Left lung (tissue), 10 donors: ENCODE results near the gene ACOX3. TPM values are rescaled to one million over a fixed set of nuclear protein-coding genes. Genes with fewer than 3 reads are reported as not detected.
"Not testable (repeated sequence)": the region's sequence is repeated elsewhere in the genome, so short reads cannot be mapped to it uniquely, and the experiment has no call there.

Experiments used
- ATAC-seq: fragments of 200-7000 bp; cut with Tn5 transposase; one replicate; pipeline ENCODE4 v1.9.1; 2020; ENCODE audit warnings: moderate library complexity
- DNase-seq, 4 donors: peaks; one replicate each; pipeline ENCODE4 v3.0.0-alpha.2; 2013 to 2020
- H3K27ac ChIP-seq, 2 donors: fragments of 200-600 bp; sonication (generic) in 1 of 2; one replicate each; pipeline versions ENCODE4 v1.5.0 to v1.8.0; 2020 to 2021
- H3K27me3 ChIP-seq, 2 donors: fragments of 200-600 bp; sonication (generic) in 1 of 2; one replicate each; pipeline versions ENCODE4 v1.5.0 to v1.8.0; 2020 to 2021
- H3K36me3 ChIP-seq, 2 donors: fragments of 200-600 bp; sonication (generic) in 1 of 2; one replicate each; pipeline versions ENCODE4 v1.5.0 to v1.8.0; 2020 to 2021
- H3K4me1 ChIP-seq, 2 donors: fragments of 200-600 bp; one replicate each; pipeline ENCODE4 v1.8.0; 2021
- H3K4me3 ChIP-seq, 2 donors: fragments of 200-600 bp; sonication (generic) in 1 of 2; one replicate each; pipeline versions ENCODE4 v1.5.0 to v1.8.0; 2020 to 2021; ENCODE audit warnings: mild to moderate bottlenecking in 1 of 2
- H3K9me3 ChIP-seq, 2 donors: fragments of 200-600 bp; sonication (generic) in 1 of 2; one replicate each; pipeline versions ENCODE4 v1.5.0 to v1.8.0; 2020 to 2021
- intact Hi-C, 2 donors: fragments of 100-400 bp; cut with DNase I; formaldehyde crosslinking; loops; one replicate each; pipeline versions ENCODE4 v1.11.2 to v1.14.2; 2022
- polyA plus RNA-seq, 6 donors: library from polyadenylated mRNA; unstranded; fragments of 120-200 nt; gene quantifications; one replicate each; pipeline ENCODE4 v1.2.1, GENCODE V29; 2013; ENCODE audit not compliant: insufficient read length in 6 of 6
- total RNA-seq, 2 donors: library from RNA; stranded (reverse); fragmentation: NEBNext Ultra II Directional; extraction: Animal tissue kit (Norgen Biotek cat#: 25700); gene quantifications; one replicate each; pipeline ENCODE4 v1.2.1, GENCODE V29; 2021
- TF ChIP-seq, protein P1 (sequence below), 2 donors: fragments of 200-600 bp; sonication (generic) in 1 of 2; IDR thresholded peaks; one replicate each; pipeline versions ENCODE4 v1.5.0 to v1.8.0; 2021; ENCODE audit warnings: antibody characterized with exemption in 2 of 2
- donor health status: DM: no; HTN: yes; CAD: no.
- donor health status: DM: no; HTN: no; CAD: no.

The ACOX3 gene
- total and polyA plus RNA-seq, 8 donors: 19.9 to 31.7 (median 23.4) TPM

GRCh38 chr4:8407756-8408155 lies 32.8 kb downstream of the ACOX3 start:
- Histone ChIP-seq H3K4me1 (peaks cover 0 to 11% of the 10 kb centered on the region in 2 donors), H3K9me3 (peaks cover 0 to 2% of the 10 kb centered on the region in 2 donors), H3K4me3 (no peak overlapping the region), H3K27ac (no peak overlapping the region), H3K27me3 (no peaks in the 10 kb centered on the region), H3K36me3 (peaks cover 0 to 78% of the 10 kb centered on the region in 2 donors)
- intact Hi-C loops: loop anchor here in 1 of 2 donors (10.0 kb wide), 1 partner anchor 173 kb away; no protein-coding TSS in a partner anchor
- TF ChIP-seq, protein P1, sequence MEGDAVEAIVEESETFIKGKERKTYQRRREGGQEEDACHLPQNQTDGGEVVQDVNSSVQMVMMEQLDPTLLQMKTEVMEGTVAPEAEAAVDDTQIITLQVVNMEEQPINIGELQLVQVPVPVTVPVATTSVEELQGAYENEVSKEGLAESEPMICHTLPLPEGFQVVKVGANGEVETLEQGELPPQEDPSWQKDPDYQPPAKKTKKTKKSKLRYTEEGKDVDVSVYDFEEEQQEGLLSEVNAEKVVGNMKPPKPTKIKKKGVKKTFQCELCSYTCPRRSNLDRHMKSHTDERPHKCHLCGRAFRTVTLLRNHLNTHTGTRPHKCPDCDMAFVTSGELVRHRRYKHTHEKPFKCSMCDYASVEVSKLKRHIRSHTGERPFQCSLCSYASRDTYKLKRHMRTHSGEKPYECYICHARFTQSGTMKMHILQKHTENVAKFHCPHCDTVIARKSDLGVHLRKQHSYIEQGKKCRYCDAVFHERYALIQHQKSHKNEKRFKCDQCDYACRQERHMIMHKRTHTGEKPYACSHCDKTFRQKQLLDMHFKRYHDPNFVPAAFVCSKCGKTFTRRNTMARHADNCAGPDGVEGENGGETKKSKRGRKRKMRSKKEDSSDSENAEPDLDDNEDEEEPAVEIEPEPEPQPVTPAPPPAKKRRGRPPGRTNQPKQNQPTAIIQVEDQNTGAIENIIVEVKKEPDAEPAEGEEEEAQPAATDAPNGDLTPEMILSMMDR (IDR thresholded peaks at IDR 0.05): no peak
- ATAC-seq: peak; percentile 66
- DNase-seq: no peak

- TF ChIP-seq, protein P1 (IDR thresholded peaks at IDR 0.05): no peak
- ATAC-seq: no peak
- Histone ChIP-seq H3K36me3 (peaks cover 0 to 76% of the 10 kb centered on the region in 2 donors), H3K27me3 (no peaks in the 10 kb centered on the region), H3K4me3 (no peak overlapping the region), H3K9me3 (peaks cover 0 to 2% of the 10 kb centered on the region in 2 donors), H3K27ac (no peak overlapping the region), H3K4me1 (peaks cover 0 to 15% of the 10 kb centered on the region in 2 donors)
- intact Hi-C loops: loop anchor here in 1 of 2 donors (10.0 kb wide), 1 partner anchor 173 kb away; no protein-coding TSS in a partner anchor
- no peak for DNase-seq
These were observed 33.2 kb downstream of the ACOX3 start for GRCh38 chr4:8407316-8407715.

DNA sequence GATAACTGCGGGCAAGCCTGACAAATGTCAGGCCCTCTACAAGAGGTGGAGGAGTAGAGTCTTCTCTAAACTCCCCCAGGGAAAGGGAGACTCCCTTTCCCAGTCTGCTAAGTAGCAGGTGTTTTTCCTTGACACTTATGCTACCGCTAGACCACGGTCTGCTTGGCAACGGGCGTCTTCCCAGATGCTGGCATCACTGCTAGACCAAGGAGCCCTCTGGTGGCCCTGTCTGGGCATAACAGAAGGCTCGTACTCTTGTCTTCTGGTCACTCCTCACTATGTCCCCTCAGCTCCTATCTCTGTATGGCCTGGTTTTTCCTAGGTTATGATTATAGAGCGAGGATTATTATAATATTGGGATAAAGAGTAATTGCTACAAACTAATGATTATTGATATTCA lies 33.6 kb downstream of the ACOX3 start:
- H3K4me3 ChIP-seq, ATAC-seq, H3K9me3 ChIP-seq, DNase-seq, H3K27ac ChIP-seq, H3K27me3 ChIP-seq: not testable (repeated sequence)
- Histone ChIP-seq H3K36me3 (peaks cover 0 to 74% of the 10 kb centered on the region in 2 donors), H3K4me1 (peaks cover 0 to 19% of the 10 kb centered on the region in 2 donors)
- TF ChIP-seq, protein P1 (IDR thresholded peaks at IDR 0.05): peak; percentile 27 to 57
- intact Hi-C loops: loop anchor here in 1 of 2 donors (10.0 kb wide), 1 partner anchor 172 kb away; no protein-coding TSS in a partner anchor

GRCh38 chr4:8405516-8405875 lies 35.0 kb downstream of the ACOX3 start:
- Histone ChIP-seq H3K9me3 (peaks cover 0 to 2% of the 10 kb centered on the region in 2 donors), H3K36me3 (peaks cover 0 to 69% of the 10 kb centered on the region in 2 donors), H3K4me1 (peaks cover 0 to 22% of the 10 kb centered on the region in 2 donors), H3K27me3 (no peaks in the 10 kb centered on the region), H3K4me3 (no peak overlapping the region), H3K27ac (no peak overlapping the region)
- no peak for DNase-seq
- ATAC-seq: no peak
- intact Hi-C loops: loop anchor here in 1 of 2 donors (10.0 kb wide), 1 partner anchor 171 kb away; no protein-coding TSS in a partner anchor
- TF ChIP-seq, protein P1 (IDR thresholded peaks at IDR 0.05): no peak

- intact Hi-C loops: loop anchor here (5.0 to 10.0 kb wide), 2 partner anchors 168 to 170 kb away; no protein-coding TSS in a partner anchor
- TF ChIP-seq, protein P1 (IDR thresholded peaks at IDR 0.05): no peak
- peaks cover 0 to 22% of the 10 kb centered on the region in 2 donors for H3K4me1 ChIP-seq
- H3K27ac ChIP-seq: no peak overlapping the region
- H3K36me3 ChIP-seq: peaks cover 0 to 68% of the 10 kb centered on the region in 2 donors
- no peak overlapping the region for H3K4me3 ChIP-seq
- DNase-seq: no peak
- peaks cover 0 to 2% of the 10 kb centered on the region in 2 donors for H3K9me3 ChIP-seq
- ATAC-seq: no peak
- H3K27me3 ChIP-seq: no peaks in the 10 kb centered on the region
These were observed 35.6 kb downstream of the ACOX3 start for GRCh38 chr4:8404791-8405515.
